SK-N-SH (cell line): ENCODE data around the gene ID1. TPM values are rescaled to one million over a fixed set of nuclear protein-coding genes. Genes with fewer than 3 reads are reported as not detected.

Experiments used
- CTCF ChIA-PET: fragments of 300-600, 350-600 bp; formaldehyde crosslinking; extraction: SDS; loops from one replicate; lab custom pipeline; 2021; lab: Yijun Ruan, JAX
- POLR2A ChIA-PET: fragments of 350-600 bp; sonication (Branson Sonifier 250); formaldehyde crosslinking; extraction: SDS; loops from one replicate; lab custom pipeline; 2020; ENCODE audit warnings: antibody characterized with exemption, inconsistent platforms; lab: Yijun Ruan, JAX
- DNase-seq: peaks from one replicate; pipeline ENCODE4 v3.0.0; 2012
- H2AFZ ChIP-seq: fragments of 200-600 bp; sonication (generic); 2 replicates; pipeline ENCODE4 v1.8.1; 2016; ENCODE audit warnings: antibody characterized with exemption, mild to moderate bottlenecking, low read depth
- H3F3A ChIP-seq: fragments of 200-600 bp; sonication (generic); replicated peaks from 2 replicates; pipeline ENCODE3; 2016; ENCODE audit warnings: antibody characterized with exemption, mild to moderate bottlenecking; ENCODE audit not compliant: insufficient read depth
- H3K27ac ChIP-seq, 2 experiments: fragments of 200-500 bp in 1 of 2; fragments of 200-600 bp in 1 of 2; sonication (Bioruptor generic) in 1 of 2; sonication (generic), shearing (Covaris generic) in 1 of 2; 2 replicates each; pipeline versions ENCODE4 v1.5.1 to v1.6.1; 2014 to 2016; ENCODE audit warnings: low read depth in 2 of 2, inconsistent platforms in 1 of 2, low read length in 1 of 2, mild to moderate bottlenecking in 1 of 2, mixed read lengths in 1 of 2
- H3K27me3 ChIP-seq: fragments of 200-600 bp; sonication (generic), shearing (Covaris generic); 2 replicates; pipeline ENCODE4 v1.6.1; 2016; ENCODE audit warnings: mixed run types; ENCODE audit not compliant: insufficient read depth
- H3K36me3 ChIP-seq, 2 experiments: fragments of 200-500 bp in 1 of 2; fragments of 200-600 bp in 1 of 2; sonication (Bioruptor generic) in 1 of 2; sonication (generic) in 1 of 2; replicated peaks in 1 of 2; 2 replicates each; pipeline versions ENCODE3 to v1.5.1; 2014 to 2016; ENCODE audit warnings: low read length in 1 of 2, mild to moderate bottlenecking in 1 of 2; ENCODE audit not compliant: insufficient read depth in 2 of 2, control insufficient read depth in 1 of 2
- H3K4me1 ChIP-seq, 2 experiments: fragments of 200-500 bp in 1 of 2; fragments of 200-600 bp in 1 of 2; sonication (Bioruptor generic) in 1 of 2; sonication (generic), shearing (Covaris generic) in 1 of 2; 2 replicates each; pipeline versions ENCODE4 v1.5.1 to v1.6.1; 2014 to 2016; ENCODE audit warnings: low read depth in 1 of 2, low read length in 1 of 2, mixed run types in 1 of 2; ENCODE audit not compliant: insufficient read depth in 2 of 2, control insufficient read depth in 1 of 2
- H3K4me2 ChIP-seq: fragments of 200-600 bp; sonication (generic), shearing (Covaris generic); 2 replicates; pipeline ENCODE4 v1.6.1; 2017; ENCODE audit warnings: mixed run types
- H3K4me3 ChIP-seq, 2 experiments: fragments of 200-500 bp in 1 of 2; fragments of 200-600 bp in 1 of 2; sonication (Bioruptor generic) in 1 of 2; sonication (generic), shearing (Covaris generic) in 1 of 2; 2 replicates each; pipeline versions ENCODE4 v1.5.1 to v1.8.1; 2014 to 2016; ENCODE audit warnings: low read depth in 2 of 2, inconsistent platforms in 1 of 2, low read length in 1 of 2, mild to moderate bottlenecking in 1 of 2, mixed read lengths in 1 of 2, moderate library complexity in 1 of 2
- H3K79me2 ChIP-seq: fragments of 200-600 bp; sonication (generic); 2 replicates; pipeline ENCODE4 v1.8.1; 2017; ENCODE audit warnings: mild to moderate bottlenecking; ENCODE audit not compliant: insufficient read depth
- H3K9ac ChIP-seq: fragments of 200-600 bp; sonication (generic); 2 replicates; pipeline ENCODE4 v1.6.1; 2017; ENCODE audit warnings: mixed run types
- H3K9me2 ChIP-seq: fragments of 200-600 bp; sonication (generic); 2 replicates; pipeline ENCODE4 v1.6.1; 2017; ENCODE audit warnings: mixed run types
- H3K9me3 ChIP-seq: fragments of 200-600 bp; sonication (generic); 2 replicates; pipeline ENCODE4 v1.6.1; 2017; ENCODE audit warnings: mixed run types, mild to moderate bottlenecking, moderate library complexity
- H4K20me1 ChIP-seq: fragments of 200-600 bp; sonication (generic); 2 replicates; pipeline ENCODE4 v1.6.1; 2017; ENCODE audit warnings: mild to moderate bottlenecking, mixed run types; ENCODE audit not compliant: insufficient read depth
- ELF1 ChIP-seq: IDR thresholded peaks from 2 replicates; pipeline ENCODE4 v1.4.0; 2012
- EZH2phosphoT487 ChIP-seq: fragments of 200-600 bp; sonication (generic); IDR thresholded peaks from 2 replicates; pipeline ENCODE4 v1.6.1; 2017; ENCODE audit warnings: low read depth, mixed run types, mild to moderate bottlenecking, antibody characterized with exemption, moderate library complexity, borderline replicate concordance
- FOXJ3 ChIP-seq: sonication (generic); formaldehyde crosslinking; IDR thresholded peaks from 2 replicates; pipeline ENCODE4 v1.5.1; 2020; ENCODE audit warnings: mild to moderate bottlenecking, missing genetic modification reagents
- JUND ChIP-seq: IDR thresholded peaks from 2 replicates; pipeline ENCODE4 v1.4.0; 2012
- MXI1 ChIP-seq: IDR thresholded peaks from 2 replicates; pipeline ENCODE4 v1.6.1; 2012; ENCODE audit warnings: mild to moderate bottlenecking, low read depth, low read length, improper control_type of control experiment
- NFIC ChIP-seq: IDR thresholded peaks from 2 replicates; pipeline ENCODE4 v1.4.0; 2012; ENCODE audit warnings: borderline replicate concordance
- NRF1 ChIP-seq: IDR thresholded peaks from 2 replicates; pipeline ENCODE4 v1.6.1; 2012; ENCODE audit warnings: low read depth, mild to moderate bottlenecking, low read length
- RAD21 ChIP-seq: IDR thresholded peaks from 2 replicates; pipeline ENCODE4 v1.6.1; 2012; ENCODE audit warnings: mild to moderate bottlenecking, low read length
- RCOR1 ChIP-seq: fragments of 150-350 bp; IDR thresholded peaks from 2 replicates; pipeline ENCODE4 v1.6.1; 2017; ENCODE audit warnings: antibody characterized with exemption, low read length
- RFX5 ChIP-seq: IDR thresholded peaks from 2 replicates; pipeline ENCODE4 v1.6.1; 2012; ENCODE audit warnings: mild to moderate bottlenecking, improper control_type of control experiment, low read length
- RXRA ChIP-seq: IDR thresholded peaks from 2 replicates; pipeline ENCODE4 v1.4.0; 2012; ENCODE audit warnings: low read depth, mild to moderate bottlenecking, borderline replicate concordance
- SIN3A ChIP-seq: IDR thresholded peaks from 2 replicates; pipeline ENCODE4 v1.6.1; 2012; ENCODE audit warnings: low read depth, mild to moderate bottlenecking, low read length, moderate library complexity, borderline replicate concordance
- SMC3 ChIP-seq: IDR thresholded peaks from 2 replicates; pipeline ENCODE4 v1.6.1; 2012; ENCODE audit warnings: low read depth, low read length, improper control_type of control experiment
- TAF1 ChIP-seq: IDR thresholded peaks from 2 replicates; pipeline ENCODE4 v1.6.1; 2012; ENCODE audit warnings: low read depth, mild to moderate bottlenecking, low read length, moderate library complexity, borderline replicate concordance
- TEAD4 ChIP-seq: IDR thresholded peaks from 2 replicates; pipeline ENCODE4 v1.4.0; 2012; ENCODE audit warnings: mild to moderate bottlenecking, borderline replicate concordance; ENCODE audit not compliant: insufficient read depth
- USF1 ChIP-seq: IDR thresholded peaks from 2 replicates; pipeline ENCODE4 v1.4.0; 2012; ENCODE audit warnings: low read depth, borderline replicate concordance
- WGBS: methylation state at CpG from one replicate; pipeline ENCODE4 v1.1.6; 2017; ENCODE audit warnings: low lambda C conversion rate; 5-methylcytosine and 5-hydroxymethylcytosine counted together
- polyA plus RNA-seq, 3 experiments: library from polyadenylated mRNA; depleted of rRNA; stranded (reverse); fragments of >200 nt; gene quantifications; 2 replicates each; pipeline ENCODE4 v1.2.3, GENCODE V29; 2012
- TF ChIP-seq, protein P1 (sequence below): fragments of 200-600 bp; sonication (generic); IDR thresholded peaks from 2 replicates; pipeline ENCODE4 v1.6.1; 2017; ENCODE audit warnings: antibody characterized with exemption, mild to moderate bottlenecking, moderate library complexity
- TF ChIP-seq, protein P2 (sequence below): fragments of 150-350 bp; IDR thresholded peaks from 2 replicates; pipeline ENCODE4 v1.6.1; 2017; ENCODE audit warnings: antibody characterized with exemption, low read length, low read depth, borderline replicate concordance
- TF ChIP-seq, protein P3 (sequence below): IDR thresholded peaks from 2 replicates; pipeline ENCODE4 v1.4.0; 2012; ENCODE audit warnings: low read depth

The ID1 gene
- polyA plus RNA-seq, 1 of the 3 experiments (the other 2 are of a cell fraction) = 493 TPM

GRCh38 chr20:31560094-31560745 is 44.9 kb upstream of the ID1 start:
- no peak overlapping the region for H2AFZ ChIP-seq
- 15% methylated on average over 6 of the region's 6 CpGs for WGBS
- H3K9ac ChIP-seq = peak overlapping the region; percentile 62
- H3K4me2 ChIP-seq = peak overlapping the region; percentile 61; the same call in 1 of the 2 replicates
- peaks cover 15 to 33% of the 10 kb centered on the region in 2 experiments for H3K4me1 ChIP-seq
- ChIA-PET CTCF (interaction anchor here (0.8 to 31.0 kb wide), 18 partner anchors 10 to 167 kb away, joined by 3 to 1802 read pairs (median 4); partner anchors contain the start of genes BCL2L1 and ID1), POLR2A (interaction anchor here (1.1 to 5.3 kb wide), 2 partner anchors 45 to 52 kb away, joined by 6 to 48 read pairs; partner anchors contain the start of gene ID1)
- H3K9me2 ChIP-seq = no peaks in the 10 kb centered on the region
- H3K36me3 ChIP-seq = peaks cover 20 to 26% of the 10 kb centered on the region in 2 experiments
- H3K4me3 ChIP-seq = peak overlapping the region in 1 of 2 experiments; percentile 54; a peak in 1 of 4 replicates
- H4K20me1 ChIP-seq = no peaks in the 10 kb centered on the region
- H3K79me2 ChIP-seq = no peaks in the 10 kb centered on the region; the same call in 1 of the 2 replicates
- H3F3A ChIP-seq = peaks cover 43% of the 10 kb centered on the region
- H3K9me3 ChIP-seq = no peaks in the 10 kb centered on the region
- peak; percentile 68 for DNase-seq
- TF ChIP-seq USF1 (no peak), RAD21 (peak; percentile 55), NFIC (no peak; the same call in 1 of the 2 replicates), ELF1 (no peak), SMC3 (peak; percentile 60), JUND (no peak), SIN3A (no peak), FOXJ3 (CRISPR knock-in tag) (no peak), TAF1 (no peak; the same call in 1 of the 2 replicates), RCOR1 (0 out of 2 replicates have a peak, but pooled peaks have one; percentile 19)
- TF ChIP-seq, protein P1, sequence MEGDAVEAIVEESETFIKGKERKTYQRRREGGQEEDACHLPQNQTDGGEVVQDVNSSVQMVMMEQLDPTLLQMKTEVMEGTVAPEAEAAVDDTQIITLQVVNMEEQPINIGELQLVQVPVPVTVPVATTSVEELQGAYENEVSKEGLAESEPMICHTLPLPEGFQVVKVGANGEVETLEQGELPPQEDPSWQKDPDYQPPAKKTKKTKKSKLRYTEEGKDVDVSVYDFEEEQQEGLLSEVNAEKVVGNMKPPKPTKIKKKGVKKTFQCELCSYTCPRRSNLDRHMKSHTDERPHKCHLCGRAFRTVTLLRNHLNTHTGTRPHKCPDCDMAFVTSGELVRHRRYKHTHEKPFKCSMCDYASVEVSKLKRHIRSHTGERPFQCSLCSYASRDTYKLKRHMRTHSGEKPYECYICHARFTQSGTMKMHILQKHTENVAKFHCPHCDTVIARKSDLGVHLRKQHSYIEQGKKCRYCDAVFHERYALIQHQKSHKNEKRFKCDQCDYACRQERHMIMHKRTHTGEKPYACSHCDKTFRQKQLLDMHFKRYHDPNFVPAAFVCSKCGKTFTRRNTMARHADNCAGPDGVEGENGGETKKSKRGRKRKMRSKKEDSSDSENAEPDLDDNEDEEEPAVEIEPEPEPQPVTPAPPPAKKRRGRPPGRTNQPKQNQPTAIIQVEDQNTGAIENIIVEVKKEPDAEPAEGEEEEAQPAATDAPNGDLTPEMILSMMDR = peak; percentile 98
- peak overlapping the region; percentile 73 to 96 for H3K27ac ChIP-seq
- H3K27me3 ChIP-seq = no peaks in the 10 kb centered on the region

DNA sequence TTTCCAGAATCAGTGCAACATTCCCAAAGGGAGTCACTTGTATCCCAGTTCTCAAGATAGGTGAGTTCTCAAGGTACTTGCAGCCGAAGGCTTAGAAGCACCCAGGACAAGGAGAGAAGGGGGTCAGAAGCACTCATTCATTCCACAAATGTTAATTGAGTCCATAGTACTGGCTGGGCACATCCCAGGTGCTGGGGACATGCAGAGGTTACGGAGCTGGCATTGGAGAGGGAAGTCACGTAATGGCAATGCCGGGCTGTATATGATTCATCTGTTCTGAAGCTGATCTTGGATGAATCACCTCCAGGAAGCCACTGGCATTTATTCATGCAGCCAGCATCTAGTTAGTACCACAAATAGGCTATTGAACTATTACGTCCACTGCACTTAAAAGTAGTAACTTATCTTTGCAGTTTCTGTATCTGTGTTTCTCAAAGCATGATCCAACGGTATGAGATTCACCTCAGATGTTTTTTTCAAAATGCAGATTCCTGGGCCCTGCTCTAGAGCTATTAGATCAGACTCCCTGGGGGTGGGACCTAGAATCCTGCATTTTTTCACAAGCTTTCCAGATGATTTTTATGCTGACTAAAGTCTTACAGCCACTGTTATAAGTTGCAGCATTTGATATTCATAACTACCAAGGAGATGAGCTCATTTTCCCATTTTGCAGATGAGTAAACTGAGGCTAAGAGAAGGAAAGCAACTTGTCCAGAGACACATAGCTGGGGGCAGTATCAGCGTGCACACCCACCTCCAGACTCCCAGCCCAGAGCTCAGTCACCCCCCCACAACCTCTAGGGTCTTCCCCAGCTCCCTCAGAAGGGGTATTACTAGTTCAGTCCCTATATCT is 44.1 kb upstream of the ID1 start:
- no peaks in the 10 kb centered on the region for H3K27me3 ChIP-seq
- peaks cover 23 to 31% of the 10 kb centered on the region in 2 experiments for H3K36me3 ChIP-seq
- no peaks in the 10 kb centered on the region for H4K20me1 ChIP-seq
- CTCF ChIA-PET = interaction anchor here (0.8 to 31.0 kb wide), 19 partner anchors 10 to 172 kb away, joined by 3 to 1802 read pairs (median 4); partner anchors contain the start of genes BCL2L1 and ID1
- H3K4me2 ChIP-seq = peak overlapping the region; percentile 61
- peaks cover 15 to 33% of the 10 kb centered on the region in 2 experiments for H3K4me1 ChIP-seq
- POLR2A ChIA-PET = interaction anchor here (0.9 to 5.3 kb wide), 2 partner anchors 43 to 52 kb away, joined by 3 to 48 read pairs; no protein-coding TSS in a partner anchor
- H3F3A ChIP-seq = peaks cover 43% of the 10 kb centered on the region
- no peaks in the 10 kb centered on the region; the same call in 1 of the 2 replicates for H3K79me2 ChIP-seq
- 4% methylated on average over 7 of the region's 7 CpGs for WGBS
- H3K27ac ChIP-seq = peak overlapping the region; percentile 73 to 96
- peak overlapping the region; percentile 62 for H3K9ac ChIP-seq
- H2AFZ ChIP-seq = no peak overlapping the region
- H3K9me2 ChIP-seq = no peaks in the 10 kb centered on the region
- no peak for DNase-seq
- no peaks in the 10 kb centered on the region for H3K9me3 ChIP-seq
- peak overlapping the region in 1 of 2 experiments; percentile 54; a peak in 1 of 4 replicates for H3K4me3 ChIP-seq
- TF ChIP-seq ELF1 (no peak; the same call in 1 of the 2 replicates), RAD21 (no peak), NRF1 (no peak), SIN3A (no peak; the same call in 1 of the 2 replicates), MXI1 (no peak), EZH2phosphoT487 (no peak), FOXJ3 (CRISPR knock-in tag) (no peak), RXRA (peak; percentile 86; the same call in 1 of the 2 replicates), RFX5 (no peak), TEAD4 (peak; percentile 67; the same call in 1 of the 2 replicates), RCOR1 (no peak)
- TF ChIP-seq, protein P2, sequence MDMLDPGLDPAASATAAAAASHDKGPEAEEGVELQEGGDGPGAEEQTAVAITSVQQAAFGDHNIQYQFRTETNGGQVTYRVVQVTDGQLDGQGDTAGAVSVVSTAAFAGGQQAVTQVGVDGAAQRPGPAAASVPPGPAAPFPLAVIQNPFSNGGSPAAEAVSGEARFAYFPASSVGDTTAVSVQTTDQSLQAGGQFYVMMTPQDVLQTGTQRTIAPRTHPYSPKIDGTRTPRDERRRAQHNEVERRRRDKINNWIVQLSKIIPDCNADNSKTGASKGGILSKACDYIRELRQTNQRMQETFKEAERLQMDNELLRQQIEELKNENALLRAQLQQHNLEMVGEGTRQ = no peak
- TF ChIP-seq, protein P3, sequence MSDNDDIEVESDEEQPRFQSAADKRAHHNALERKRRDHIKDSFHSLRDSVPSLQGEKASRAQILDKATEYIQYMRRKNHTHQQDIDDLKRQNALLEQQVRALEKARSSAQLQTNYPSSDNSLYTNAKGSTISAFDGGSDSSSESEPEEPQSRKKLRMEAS = peak; percentile 40; the same call in 1 of the 2 replicates
